Measurements from ENCODE around the gene SENP3. TPM values are rescaled to one million over a fixed set of nuclear protein-coding genes. Genes with fewer than 3 reads are reported as not detected.

Gene SENP3
- total and polyA plus RNA-seq, 2 of the 13 experiments (the other 11 are each of a cell fraction or from before 2014, with no cell fraction given), result 55.8 to 75.4 TPM

DNA sequence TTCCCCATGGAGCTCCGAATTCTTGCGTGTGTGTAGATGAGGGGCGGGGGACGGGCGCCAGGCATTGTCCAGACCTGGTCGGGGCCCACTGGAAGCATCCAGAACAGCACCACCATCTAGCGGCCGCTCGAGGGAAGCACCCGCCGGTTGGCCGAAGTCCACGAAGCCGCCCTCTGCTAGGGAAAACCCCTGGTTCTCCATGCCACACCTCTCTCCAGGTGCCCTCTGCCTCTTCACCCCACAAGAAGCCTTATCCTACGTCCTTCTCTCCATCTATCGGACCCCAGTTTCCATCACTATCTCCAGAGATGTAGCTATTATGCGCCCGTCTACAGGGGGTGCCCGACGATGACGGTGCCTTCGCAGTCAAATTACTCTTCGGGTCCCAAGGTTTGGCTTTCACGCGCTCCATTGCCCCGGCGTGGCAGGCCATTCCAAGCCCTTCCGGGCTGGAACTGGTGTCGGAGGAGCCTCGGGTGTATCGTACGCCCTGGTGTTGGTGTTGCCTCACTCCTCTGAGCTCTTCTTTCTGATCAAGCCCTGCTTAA, 617 bp upstream of the SENP3 start (continued):
- TF ChIP-seq KIAA2018 (CRISPR knock-in tag; IDR thresholded peaks at IDR 0.05; ENCODE audit: borderline replicate concordance), result no peak
- TF ChIP-seq, protein P1, sequence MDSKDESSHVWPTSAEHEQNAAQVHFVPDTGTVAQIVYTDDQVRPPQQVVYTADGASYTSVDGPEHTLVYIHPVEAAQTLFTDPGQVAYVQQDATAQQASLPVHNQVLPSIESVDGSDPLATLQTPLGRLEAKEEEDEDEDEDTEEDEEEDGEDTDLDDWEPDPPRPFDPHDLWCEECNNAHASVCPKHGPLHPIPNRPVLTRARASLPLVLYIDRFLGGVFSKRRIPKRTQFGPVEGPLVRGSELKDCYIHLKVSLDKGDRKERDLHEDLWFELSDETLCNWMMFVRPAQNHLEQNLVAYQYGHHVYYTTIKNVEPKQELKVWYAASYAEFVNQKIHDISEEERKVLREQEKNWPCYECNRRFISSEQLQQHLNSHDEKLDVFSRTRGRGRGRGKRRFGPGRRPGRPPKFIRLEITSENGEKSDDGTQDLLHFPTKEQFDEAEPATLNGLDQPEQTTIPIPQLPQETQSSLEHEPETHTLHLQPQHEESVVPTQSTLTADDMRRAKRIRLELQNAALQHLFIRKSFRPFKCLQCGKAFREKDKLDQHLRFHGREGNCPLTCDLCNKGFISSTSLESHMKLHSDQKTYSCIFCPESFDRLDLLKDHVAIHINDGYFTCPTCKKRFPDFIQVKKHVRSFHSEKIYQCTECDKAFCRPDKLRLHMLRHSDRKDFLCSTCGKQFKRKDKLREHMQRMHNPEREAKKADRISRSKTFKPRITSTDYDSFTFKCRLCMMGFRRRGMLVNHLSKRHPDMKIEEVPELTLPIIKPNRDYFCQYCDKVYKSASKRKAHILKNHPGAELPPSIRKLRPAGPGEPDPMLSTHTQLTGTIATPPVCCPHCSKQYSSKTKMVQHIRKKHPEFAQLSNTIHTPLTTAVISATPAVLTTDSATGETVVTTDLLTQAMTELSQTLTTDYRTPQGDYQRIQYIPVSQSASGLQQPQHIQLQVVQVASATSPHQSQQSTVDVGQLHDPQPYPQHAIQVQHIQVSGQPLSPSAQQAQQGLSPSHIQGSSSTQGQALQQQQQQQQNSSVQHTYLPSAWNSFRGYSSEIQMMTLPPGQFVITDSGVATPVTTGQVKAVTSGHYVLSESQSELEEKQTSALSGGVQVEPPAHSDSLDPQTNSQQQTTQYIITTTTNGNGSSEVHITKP (CRISPR knock-in tag; IDR thresholded peaks at IDR 0.05; ENCODE audit: low read depth), result no peak
- TF ChIP-seq ARNT2 (CRISPR knock-in tag; IDR thresholded peaks at IDR 0.05; ENCODE audit: low read depth), result no peak
- TF ChIP-seq ZNF746 (CRISPR knock-in tag; IDR thresholded peaks at IDR 0.05), result no peak
- no peak; the same call in 1 of the 2 replicates for TF ChIP-seq YEATS4 (CRISPR knock-in tag; IDR thresholded peaks at IDR 0.05; ENCODE audit: borderline replicate concordance)
- no peak for TF ChIP-seq ZBTB20 (CRISPR knock-in tag; IDR thresholded peaks at IDR 0.05; ENCODE audit: borderline replicate concordance, low read depth)
- TF ChIP-seq ZNF776 (CRISPR knock-in tag; IDR thresholded peaks at IDR 0.05), result no peak
- TF ChIP-seq TFAP4 (IDR thresholded peaks at IDR 0.05; ENCODE audit: borderline replicate concordance, low read depth), result no peak; the same call in 1 of the 2 replicates
- TF ChIP-seq CHD4 (IDR thresholded peaks at IDR 0.05; ENCODE audit: borderline replicate concordance, low read length), result no peak
- no peak for TF ChIP-seq ZSCAN5A (CRISPR knock-in tag; IDR thresholded peaks at IDR 0.05; ENCODE audit: borderline replicate concordance)
- TF ChIP-seq GMEB2 (CRISPR knock-in tag; IDR thresholded peaks at IDR 0.05; ENCODE audit: low read depth), result no peak
- no peak for TF ChIP-seq ZNF468 (CRISPR knock-in tag; IDR thresholded peaks at IDR 0.05)
- no peak for TF ChIP-seq HOXA7 (CRISPR knock-in tag; IDR thresholded peaks at IDR 0.05)
